Endothelial cell of umbilical vein (primary cell): ENCODE measurements around the gene NDST4. TPM values are rescaled to one million over a fixed set of nuclear protein-coding genes. Genes with fewer than 3 reads are reported as not detected.

ENCODE experiments used
- BruUV-seq: library from RNA; stranded (reverse); fragments of 400-500 nt; replicated peaks from 2 replicates; lab custom pipeline; 2021; lab: Mats Ljungman, UMichigan
- CTCF ChIA-PET: fragments of 300-600, 350-600 bp; sonication (Branson Sonifier 250); formaldehyde crosslinking; loops from one replicate; lab custom pipeline; 2021; ENCODE audit warnings: antibody characterized with exemption, inconsistent platforms; lab: Charles Lee
- POLR2A ChIA-PET: fragments of 300-600, 350-600 bp; sonication (Branson Sonifier 250); formaldehyde crosslinking; loops from one replicate; lab custom pipeline; 2021; ENCODE audit warnings: antibody characterized with exemption, inconsistent platforms; lab: Charles Lee
- DNase-seq: peaks from one replicate; pipeline ENCODE4 v3.0.0-alpha.2; 2011; ENCODE audit warnings: low read depth, low spot score
- FAIRE-seq: peaks from 2 replicates; lab custom pipeline; 2011; peaks lifted over from hg19 to GRCh38; lab: Jason Lieb, UNC
- H2AFZ ChIP-seq: 2 replicates; pipeline ENCODE4 v1.6.0; 2012; ENCODE audit warnings: low read depth, low read length, control low read depth, inconsistent platforms
- H3K27ac ChIP-seq: 2 replicates; pipeline ENCODE4 v1.5.1; 2011; ENCODE audit warnings: low read depth, mild to moderate bottlenecking, control low read depth, low read length, moderate library complexity; ENCODE audit not compliant: insufficient read depth
- H3K27me3 ChIP-seq, 2 experiments: 2 replicates each; pipeline versions ENCODE4 v1.6.0 to v1.6.1; 2011; ENCODE audit warnings: low read length in 2 of 2, mixed read lengths in 1 of 2; ENCODE audit not compliant: control insufficient read depth in 2 of 2, insufficient read depth in 2 of 2
- H3K36me3 ChIP-seq, 2 experiments: 2 replicates in 1 of 2; 3 replicates in 1 of 2; pipeline ENCODE4 v1.5.1; 2011; ENCODE audit warnings: low read length in 2 of 2, mild to moderate bottlenecking in 1 of 2, moderate library complexity in 1 of 2; ENCODE audit not compliant: control insufficient read depth in 2 of 2, insufficient read depth in 2 of 2; ENCODE audit errors: extremely low read depth in 1 of 2
- H3K4me1 ChIP-seq: 3 replicates; pipeline ENCODE4 v1.5.1; 2011; ENCODE audit warnings: mild to moderate bottlenecking, low read length; ENCODE audit not compliant: control insufficient read depth, insufficient read depth; ENCODE audit errors: extremely low read depth
- H3K4me2 ChIP-seq: 2 replicates; pipeline ENCODE4 v1.6.1; 2011; ENCODE audit warnings: low read length, control low read depth, mixed read lengths; ENCODE audit not compliant: insufficient read depth
- H3K4me3 ChIP-seq, 3 experiments: fragments of 200-600 bp in 1 of 3; sonication (generic), shearing (Covaris generic) in 1 of 3; replicated peaks in 1 of 3; 2 replicates each; pipeline ENCODE4 v1.5.1; 2011 to 2016; ENCODE audit warnings: control low read depth in 3 of 3, low read length in 3 of 3, mild to moderate bottlenecking in 2 of 3, inconsistent platforms in 1 of 3, low read depth in 1 of 3, moderate library complexity in 1 of 3; ENCODE audit not compliant: insufficient read depth in 1 of 3
- H3K79me2 ChIP-seq: 2 replicates; pipeline ENCODE4 v1.6.0; 2012; ENCODE audit warnings: low read length, inconsistent platforms; ENCODE audit not compliant: control insufficient read depth, insufficient read depth
- H3K9ac ChIP-seq: replicated peaks from 2 replicates; pipeline ENCODE3; 2011; ENCODE audit warnings: low read length, control low read depth; ENCODE audit not compliant: insufficient read depth; ENCODE audit errors: extremely low read depth
- H3K9me1 ChIP-seq: replicated peaks from 3 replicates; pipeline ENCODE4 v1.6.0; 2011; ENCODE audit warnings: mild to moderate bottlenecking, low read length; ENCODE audit not compliant: control insufficient read depth, insufficient read depth; ENCODE audit errors: extremely low read depth
- H3K9me3 ChIP-seq: replicated peaks from 2 replicates; pipeline ENCODE4 v1.5.1; 2012; ENCODE audit warnings: low read length, inconsistent platforms; ENCODE audit not compliant: control insufficient read depth, insufficient read depth
- H4K20me1 ChIP-seq: replicated peaks from 2 replicates; pipeline ENCODE3; 2011; ENCODE audit warnings: mild to moderate bottlenecking, low read length; ENCODE audit not compliant: control insufficient read depth, insufficient read depth; ENCODE audit errors: extremely low read depth
- CTCF ChIP-seq, 2 donors: IDR thresholded peaks; 1 replicate in 1 of 2; 2 replicates in 1 of 2; pipeline ENCODE4 v1.5.1; 2011; ENCODE audit warnings: low read length in 2 of 2, mild to moderate bottlenecking in 2 of 2, moderate library complexity in 2 of 2, control low read depth in 1 of 2, inconsistent platforms in 1 of 2, low read depth in 1 of 2; ENCODE audit not compliant: insufficient read depth in 1 of 2; ENCODE audit errors: extremely low read depth in 1 of 2
- EZH2 ChIP-seq: IDR thresholded peaks from 2 replicates; pipeline ENCODE4 v1.6.1; 2012; ENCODE audit warnings: borderline replicate concordance, low read depth, mild to moderate bottlenecking, moderate library complexity, low read length, inconsistent platforms; ENCODE audit not compliant: severe bottlenecking
- FOS ChIP-seq: IDR thresholded peaks from 2 replicates; pipeline ENCODE4 v1.6.1; 2011; ENCODE audit warnings: mild to moderate bottlenecking, low read length, moderate library complexity, borderline replicate concordance; ENCODE audit not compliant: insufficient read depth
- GATA2 ChIP-seq: IDR thresholded peaks from 2 replicates; pipeline ENCODE4 v1.7.0; 2011; ENCODE audit warnings: low read depth, mild to moderate bottlenecking, moderate library complexity, mixed read lengths, low read length; ENCODE audit not compliant: insufficient read length, insufficient read depth
- JUN ChIP-seq: IDR thresholded peaks from 2 replicates; pipeline ENCODE4 v1.6.1; 2011; ENCODE audit warnings: borderline replicate concordance, low read depth; ENCODE audit not compliant: insufficient read length, insufficient read depth
- MAX ChIP-seq: IDR thresholded peaks from 2 replicates; pipeline ENCODE4 v1.6.1; 2011; ENCODE audit not compliant: insufficient read depth, insufficient read length
- MYC ChIP-seq: IDR thresholded peaks from one replicate; pipeline ENCODE4 v1.6.1; 2011; ENCODE audit warnings: mild to moderate bottlenecking, low read depth, low read length
- POLR2A ChIP-seq: IDR thresholded peaks from 2 replicates; pipeline ENCODE4 v1.6.1; 2012; ENCODE audit warnings: low read depth, mild to moderate bottlenecking, control low read depth, low read length
- POLR2AphosphoS5 ChIP-seq: IDR thresholded peaks from 2 replicates; pipeline ENCODE4 v1.6.1; 2012; ENCODE audit warnings: low read depth, mild to moderate bottlenecking, control low read depth, low read length, moderate library complexity; ENCODE audit not compliant: insufficient read depth
- dilution Hi-C: fragments of 300-500 bp; cut with MboI; formaldehyde crosslinking; loops from one replicate; pipeline ENCODE4 v1.15.0; 2019; ENCODE audit warnings: low sequenced_read_pairs; ENCODE audit not compliant: extremely low pct_ligation_motif_present
- intact Hi-C: fragments of 100-400 bp; cut with micrococcal nuclease; formaldehyde crosslinking; loops from one replicate; pipeline ENCODE4 v1.10.0; 2022
- polyA plus RNA-seq, 4 experiments: library from polyadenylated mRNA; depleted of rRNA in 3 of 4; stranded (reverse) in 3 of 4; unstranded in 1 of 4; fragments of >200 nt; gene quantifications; 2 replicates each; pipeline versions ENCODE4 v1.2.1 to v1.2.3, GENCODE V29; 2011 to 2012; ENCODE audit warnings: missing spikeins in 1 of 4
- total RNA-seq: library from RNA; stranded (reverse); gene quantifications from 2 replicates; pipeline ENCODE4 v1.2.3, GENCODE V29; 2021

The NDST4 gene
- total and polyA plus RNA-seq, 2 donors (not counting 3 experiments of a cell fraction or from before 2014, with no cell fraction given): not detected

DNA sequence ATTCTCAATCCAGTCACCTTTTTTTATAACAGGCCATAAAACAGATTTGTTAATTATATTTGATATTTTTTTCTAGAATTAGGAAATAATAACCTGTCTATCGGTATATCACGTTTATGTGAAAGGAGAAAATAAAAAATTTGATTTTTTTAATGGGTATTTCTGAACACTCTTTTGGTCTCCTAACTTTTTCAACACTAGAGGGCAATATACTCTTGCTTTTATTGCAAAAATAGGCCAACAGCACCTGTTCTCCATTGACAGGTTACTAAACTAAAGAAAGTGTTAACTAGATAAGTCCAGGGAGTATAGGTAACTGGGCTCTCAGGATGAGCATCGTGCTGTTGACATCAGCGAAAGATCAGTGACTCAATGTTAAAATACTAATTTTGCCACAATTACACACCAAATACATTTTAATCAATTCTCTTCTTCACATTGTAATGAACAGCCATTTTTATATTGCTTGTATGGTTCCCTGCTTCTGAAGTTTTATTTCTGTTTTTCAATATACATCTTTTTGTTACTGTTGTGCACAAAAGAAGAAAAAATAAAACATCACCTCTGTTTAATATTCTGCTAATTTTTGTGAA lies 22.8 kb downstream of the NDST4 start:
- TF ChIP-seq CTCF (IDR thresholded peaks at IDR 0.05; ENCODE audit: extremely low read depth in 1 of 2, insufficient read depth in 1 of 2, low read depth in 1 of 2, low read length in 2 of 2) (peak; percentile 27 to 34), FOS (no peak)

DNA sequence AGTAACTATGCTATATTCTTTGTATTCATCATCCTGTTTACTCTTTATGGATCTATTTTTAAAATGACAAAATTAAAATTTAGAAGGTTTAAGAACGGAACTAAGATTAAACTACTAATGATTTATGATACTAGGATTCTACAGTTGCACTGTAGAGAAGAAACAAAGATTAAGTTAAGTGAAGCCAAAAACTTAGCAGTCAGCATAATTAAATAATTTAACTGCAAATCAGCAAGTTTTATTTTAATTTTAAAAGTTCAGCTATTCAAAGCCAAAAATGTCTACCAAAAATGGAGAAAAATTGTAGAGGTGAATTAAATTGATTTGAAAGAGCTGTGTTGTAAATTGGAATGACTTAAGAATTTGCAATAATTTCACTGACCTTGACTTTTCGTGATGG lies 30.8 kb downstream of the NDST4 start:
- TF ChIP-seq EZH2 (no peak), MYC (no peak), CTCF (IDR thresholded peaks at IDR 0.05; ENCODE audit: extremely low read depth in 1 of 2, insufficient read depth in 1 of 2, low read depth in 1 of 2, low read length in 2 of 2) (no peak), JUN (no peak), MAX (no peak), POLR2AphosphoS5 (no peak), POLR2A (no peak), GATA2 (no peak), FOS (no peak)
- Histone ChIP-seq H3K9ac (no peak overlapping the region), H4K20me1 (no peaks in the 10 kb centered on the region), H3K27ac (no peak overlapping the region), H3K36me3 (no peaks in the 10 kb centered on the region), H2AFZ (no peak overlapping the region), H3K4me2 (no peak overlapping the region), H3K27me3 (no peaks in the 10 kb centered on the region), H3K4me1 (no peaks in the 10 kb centered on the region), H3K9me3 (no peaks in the 10 kb centered on the region), H3K9me1 (no peaks in the 10 kb centered on the region), H3K79me2 (no peaks in the 10 kb centered on the region), H3K4me3 (no peak overlapping the region)
- CTCF ChIA-PET: no interaction called here
- no peak for FAIRE-seq
- no TSS peak for BruUV-seq
- POLR2A ChIA-PET: no interaction called here
- intact Hi-C loops (no loop called here), dilution Hi-C loops (no loop called here)
- DNase-seq: no peak

More for the DNA sequence above, 22.8 kb downstream of the NDST4 start:
- intact Hi-C loops (no loop called here), dilution Hi-C loops (no loop called here)
- peak; percentile 1 for DNase-seq
- Histone ChIP-seq H3K4me1 (no peaks in the 10 kb centered on the region), H3K27ac (no peak overlapping the region), H3K4me3 (no peak overlapping the region), H3K27me3 (no peaks in the 10 kb centered on the region), H2AFZ (no peak overlapping the region), H3K9me3 (no peaks in the 10 kb centered on the region), H3K4me2 (no peak overlapping the region), H3K9ac (no peak overlapping the region), H3K79me2 (no peaks in the 10 kb centered on the region), H3K9me1 (no peaks in the 10 kb centered on the region), H4K20me1 (no peaks in the 10 kb centered on the region), H3K36me3 (no peaks in the 10 kb centered on the region)
- POLR2A ChIA-PET: no interaction called here
- CTCF ChIA-PET: no interaction called here
- FAIRE-seq: no peak
- BruUV-seq: no TSS peak
